Mesenchymal stem cell (in vitro differentiated cells and primary cell): ENCODE results near the gene MRPS34.

Experiments used
- DNase-seq: peaks from one replicate; pipeline ENCODE4 v3.0.0-alpha.2; 2013
- H2AFZ ChIP-seq: one replicate; pipeline ENCODE4 v1.6.1; 2013; ENCODE audit warnings: low read depth, mild to moderate bottlenecking, control low read depth, inconsistent platforms, low read length, moderate library complexity
- H2AK5ac ChIP-seq: 2 replicates; pipeline ENCODE4 v1.6.1; 2013; ENCODE audit warnings: low read length, moderate library complexity, mild to moderate bottlenecking, inconsistent platforms; ENCODE audit not compliant: severe bottlenecking
- H2BK120ac ChIP-seq: one replicate; pipeline ENCODE4 v1.6.1; 2013; ENCODE audit warnings: low read depth, mild to moderate bottlenecking, inconsistent platforms, low read length, moderate library complexity
- H2BK12ac ChIP-seq, 2 experiments: one replicate each; pipeline ENCODE4 v1.6.1; 2013; ENCODE audit warnings: inconsistent platforms in 2 of 2, low read length in 2 of 2, mild to moderate bottlenecking in 2 of 2, moderate library complexity in 2 of 2, control low read depth in 1 of 2
- H2BK15ac ChIP-seq: one replicate; pipeline ENCODE4 v1.6.1; 2013; ENCODE audit warnings: mild to moderate bottlenecking, low read depth, inconsistent platforms; ENCODE audit not compliant: poor library complexity, severe bottlenecking
- H2BK5ac ChIP-seq: 2 replicates; pipeline ENCODE4 v1.6.1; 2013; ENCODE audit warnings: low read depth, mild to moderate bottlenecking, low read length, control low read depth, inconsistent platforms; ENCODE audit not compliant: poor library complexity, severe bottlenecking
- H3K14ac ChIP-seq, 2 experiments: one replicate each; pipeline ENCODE4 v1.6.1; 2013; ENCODE audit warnings: inconsistent platforms in 2 of 2, low read length in 2 of 2, control low read depth in 1 of 2, mild to moderate bottlenecking in 1 of 2, moderate library complexity in 1 of 2
- H3K18ac ChIP-seq, 2 experiments: one replicate each; pipeline ENCODE4 v1.6.1; 2013; ENCODE audit warnings: inconsistent platforms in 2 of 2, low read length in 2 of 2, control low read depth in 1 of 2, low read depth in 1 of 2, mild to moderate bottlenecking in 1 of 2
- H3K23ac ChIP-seq, 2 experiments: one replicate each; pipeline ENCODE4 v1.6.1; 2013; ENCODE audit warnings: inconsistent platforms in 2 of 2, low read length in 2 of 2, mild to moderate bottlenecking in 2 of 2, moderate library complexity in 2 of 2, control low read depth in 1 of 2
- H3K27ac ChIP-seq: 2 replicates; pipeline ENCODE4 v1.5.1; 2013; ENCODE audit warnings: mild to moderate bottlenecking, moderate library complexity, low read length, control low read depth, inconsistent platforms; ENCODE audit not compliant: poor library complexity, severe bottlenecking
- H3K27me3 ChIP-seq, 2 experiments: 2 replicates each; pipeline versions ENCODE4 v1.6.1 to v1.7.0; 2013; ENCODE audit warnings: low read length in 2 of 2, mild to moderate bottlenecking in 2 of 2, moderate library complexity in 2 of 2, control low read depth in 1 of 2, inconsistent platforms in 1 of 2; ENCODE audit not compliant: control insufficient read depth in 1 of 2, insufficient read depth in 1 of 2
- H3K36me3 ChIP-seq, 2 experiments: 2 replicates each; pipeline versions ENCODE4 v1.6.1 to v1.7.0; 2013; ENCODE audit warnings: low read length in 2 of 2, control low read depth in 1 of 2, inconsistent platforms in 1 of 2, low read depth in 1 of 2, mild to moderate bottlenecking in 1 of 2; ENCODE audit not compliant: insufficient read depth in 2 of 2, control insufficient read depth in 1 of 2
- H3K4ac ChIP-seq, 2 experiments: one replicate each; pipeline ENCODE4 v1.6.1; 2013; ENCODE audit warnings: inconsistent platforms in 2 of 2, low read length in 2 of 2, mild to moderate bottlenecking in 2 of 2, moderate library complexity in 2 of 2, control low read depth in 1 of 2, low read depth in 1 of 2
- H3K4me1 ChIP-seq: 2 replicates; pipeline ENCODE4 v1.6.1; 2013; ENCODE audit warnings: low read depth, low read length, control low read depth; ENCODE audit not compliant: control insufficient read depth, insufficient read depth
- H3K4me2 ChIP-seq: 2 replicates; pipeline ENCODE4 v1.6.1; 2013; ENCODE audit warnings: low read length, mild to moderate bottlenecking, inconsistent platforms; ENCODE audit not compliant: poor library complexity, severe bottlenecking
- H3K4me3 ChIP-seq, 2 experiments: 2 replicates each; pipeline versions ENCODE4 v1.5.1 to v1.7.0; 2013; ENCODE audit warnings: low read length in 2 of 2, mild to moderate bottlenecking in 2 of 2, control low read depth in 1 of 2, low read depth in 1 of 2; ENCODE audit not compliant: insufficient read depth in 1 of 2
- H3K79me1 ChIP-seq: replicated peaks from 2 replicates; pipeline ENCODE4 v1.6.1; 2013; ENCODE audit warnings: mild to moderate bottlenecking, control low read depth, low read length, inconsistent platforms; ENCODE audit not compliant: poor library complexity, severe bottlenecking
- H3K9ac ChIP-seq: 2 replicates; pipeline ENCODE4 v1.7.0; 2013; ENCODE audit warnings: mild to moderate bottlenecking, low read length, moderate library complexity
- H3K9me3 ChIP-seq: 2 replicates; pipeline ENCODE4 v1.7.0; 2013; ENCODE audit warnings: mild to moderate bottlenecking, low read length; ENCODE audit not compliant: control insufficient read depth
- H4K8ac ChIP-seq: one replicate; pipeline ENCODE4 v1.6.1; 2013; ENCODE audit warnings: inconsistent platforms, mild to moderate bottlenecking, low read length, moderate library complexity
- H4K91ac ChIP-seq: one replicate; pipeline ENCODE4 v1.6.1; 2013; ENCODE audit warnings: mild to moderate bottlenecking, low read length, inconsistent platforms
- WGBS: methylation state at CpG from one replicate; pipeline ENCODE4 v1.1.7; 2013; ENCODE audit warnings: mixed read lengths; 5-methylcytosine and 5-hydroxymethylcytosine counted together

The MRPS34 gene

GRCh38 chr16:1779234-1779701 is 6.3 kb upstream of the MRPS34 start:
- no peak overlapping the region for H3K23ac ChIP-seq
- peaks cover 54% of the 10 kb centered on the region for H3K4me1 ChIP-seq
- H2BK15ac ChIP-seq: no peak overlapping the region
- no peak for DNase-seq
- H2BK120ac ChIP-seq: no peak overlapping the region
- no peak overlapping the region for H2AFZ ChIP-seq
- H4K91ac ChIP-seq: no peak overlapping the region
- no peak overlapping the region for H3K4ac ChIP-seq
- WGBS: 91% methylated on average over 8 of the region's 8 CpGs
- no peak overlapping the region for H2AK5ac ChIP-seq
- H3K14ac ChIP-seq: no peak overlapping the region
- H2BK5ac ChIP-seq: no peak overlapping the region
- peaks cover 43% of the 10 kb centered on the region for H3K79me1 ChIP-seq
- no peaks in the 10 kb centered on the region for H3K27me3 ChIP-seq
- H4K8ac ChIP-seq: no peak overlapping the region
- no peak overlapping the region for H3K18ac ChIP-seq
- peaks cover 50 to 67% of the 10 kb centered on the region in 2 experiments for H3K36me3 ChIP-seq
- H3K9me3 ChIP-seq: no peaks in the 10 kb centered on the region
- H3K27ac ChIP-seq: no peak overlapping the region
- no peak overlapping the region for H3K4me2 ChIP-seq
- H3K9ac ChIP-seq: no peak overlapping the region
- no peak overlapping the region for H3K4me3 ChIP-seq
- no peak overlapping the region for H2BK12ac ChIP-seq

DNA sequence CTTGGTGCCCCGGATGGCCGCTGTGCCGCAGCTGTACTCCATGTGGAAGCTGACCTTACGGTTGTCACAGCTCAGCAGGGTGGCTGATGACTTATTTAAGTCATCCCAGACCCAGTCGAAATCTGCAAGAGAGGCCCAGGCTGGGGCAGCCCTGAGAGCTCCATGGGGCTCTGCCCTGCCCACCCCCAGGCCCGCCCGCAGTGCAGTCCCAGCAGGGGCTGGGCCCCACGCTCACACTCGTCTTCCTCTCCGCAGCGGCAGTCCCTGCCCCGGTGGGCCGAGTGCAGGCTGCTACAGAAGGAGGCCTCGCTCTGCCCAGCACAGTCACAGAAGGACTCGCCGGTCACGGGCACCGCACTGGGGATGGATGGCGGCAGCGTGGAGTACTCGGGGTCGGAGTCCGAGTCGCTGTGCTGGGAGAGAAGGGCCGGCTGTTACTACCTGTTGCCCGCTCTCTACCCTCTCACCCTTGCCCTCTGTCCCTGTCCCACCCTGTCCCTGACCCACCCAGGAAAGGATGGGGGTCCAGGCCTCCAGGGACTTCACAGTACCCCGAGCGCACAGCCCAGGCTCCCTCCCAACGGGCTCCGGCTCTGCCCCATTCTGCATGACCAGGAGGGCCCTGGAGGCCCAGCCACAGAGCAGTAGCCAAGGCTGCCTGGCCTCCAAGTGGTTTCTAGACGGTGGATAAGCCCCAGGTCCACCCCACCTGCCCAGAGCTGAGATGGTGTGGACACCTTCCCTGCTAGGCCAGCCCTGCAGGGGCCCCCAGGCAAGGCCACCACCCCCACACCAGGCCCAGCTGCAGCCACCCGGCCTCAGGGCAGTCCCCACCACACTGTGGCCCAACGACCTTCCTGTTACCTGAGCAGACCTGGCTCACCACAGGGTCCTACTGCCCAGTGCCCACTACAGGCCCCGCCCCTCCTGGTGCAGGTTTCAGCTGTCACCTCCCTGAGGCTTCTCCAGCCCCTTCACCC is 5.6 kb upstream of the MRPS34 start:
- H3K4me1 ChIP-seq: peaks cover 58% of the 10 kb centered on the region
- no peak overlapping the region for H2BK15ac ChIP-seq
- H2BK120ac ChIP-seq: no peak overlapping the region
- H3K18ac ChIP-seq: no peak overlapping the region
- H3K4me3 ChIP-seq: no peak overlapping the region
- no peak overlapping the region for H2AK5ac ChIP-seq
- no peak for DNase-seq
- H2BK12ac ChIP-seq: no peak overlapping the region
- H3K27ac ChIP-seq: peak overlapping the region; percentile 19
- H2AFZ ChIP-seq: no peak overlapping the region
- 89% methylated on average over 30 of the region's 34 CpGs for WGBS
- no peak overlapping the region for H4K8ac ChIP-seq
- no peaks in the 10 kb centered on the region for H3K9me3 ChIP-seq
- peaks cover 50 to 67% of the 10 kb centered on the region in 2 experiments for H3K36me3 ChIP-seq
- H3K27me3 ChIP-seq: no peaks in the 10 kb centered on the region
- no peak overlapping the region for H4K91ac ChIP-seq
- H3K4ac ChIP-seq: no peak overlapping the region
- no peak overlapping the region for H3K9ac ChIP-seq
- H3K79me1 ChIP-seq: peaks cover 39% of the 10 kb centered on the region
- no peak overlapping the region for H2BK5ac ChIP-seq
- no peak overlapping the region for H3K23ac ChIP-seq
- peak overlapping the region; percentile 23 for H3K4me2 ChIP-seq
- no peak overlapping the region for H3K14ac ChIP-seq

DNA sequence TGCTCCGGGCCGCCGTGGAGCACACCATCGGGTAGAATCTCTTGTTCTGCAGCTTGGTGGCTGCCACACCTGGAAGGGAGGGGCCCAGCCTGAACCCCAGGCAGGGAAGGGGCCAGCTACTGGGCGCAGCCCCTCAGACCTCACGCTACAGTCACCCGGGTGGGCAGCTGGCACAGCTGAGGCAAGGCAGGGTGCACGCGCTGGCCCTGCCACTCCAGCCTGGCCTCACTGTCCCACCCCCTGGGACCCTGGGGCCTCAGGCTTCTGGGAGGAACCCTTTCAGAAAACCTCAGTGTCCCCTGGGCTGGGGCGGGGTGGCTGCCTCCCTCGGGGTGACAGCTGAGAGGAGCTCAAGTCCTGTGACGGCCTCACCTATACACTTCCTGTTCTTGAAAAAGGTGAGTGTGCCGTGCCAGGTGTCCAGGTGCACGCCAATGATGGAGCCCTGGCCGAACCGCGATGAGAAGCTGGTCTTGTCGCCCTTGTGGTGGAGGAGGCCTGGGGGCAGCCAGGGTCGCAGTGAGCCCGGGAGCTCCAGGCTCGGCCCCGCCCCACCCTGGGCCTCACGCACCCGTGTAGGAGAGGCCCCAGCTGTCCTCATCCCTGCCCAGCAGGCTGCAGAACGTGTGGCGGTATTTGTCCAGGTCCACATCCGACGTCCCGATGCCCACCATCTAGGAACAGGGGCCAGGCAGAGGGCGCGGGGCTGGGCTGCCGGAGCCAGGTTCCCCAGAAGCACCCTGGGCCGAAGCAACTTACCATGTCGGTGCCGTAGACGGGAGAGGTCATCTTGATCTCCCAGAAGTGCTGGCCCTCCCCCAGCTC is 4.7 kb upstream of the MRPS34 start:
- Histone ChIP-seq H3K27me3 (no peaks in the 10 kb centered on the region), H2BK5ac (no peak overlapping the region), H2AFZ (no peak overlapping the region), H3K4me3 (no peak overlapping the region), H3K4me2 (peak overlapping the region; percentile 19), H3K79me1 (peaks cover 39% of the 10 kb centered on the region), H3K36me3 (peaks cover 50 to 67% of the 10 kb centered on the region in 2 experiments), H4K8ac (no peak overlapping the region), H3K9me3 (no peaks in the 10 kb centered on the region), H3K27ac (no peak overlapping the region), H3K4me1 (peaks cover 58% of the 10 kb centered on the region), H3K9ac (no peak overlapping the region), H3K18ac (no peak overlapping the region), H2BK15ac (no peak overlapping the region), H3K4ac (no peak overlapping the region), H3K14ac (no peak overlapping the region), H2BK120ac (no peak overlapping the region), H2AK5ac (no peak overlapping the region), H4K91ac (no peak overlapping the region), H3K23ac (no peak overlapping the region), H2BK12ac (no peak overlapping the region)
- DNase-seq: no peak
- 92% methylated on average over 36 of the region's 36 CpGs for WGBS

GRCh38 chr16:1776991-1777374 is 4.0 kb upstream of the MRPS34 start:
- no peak overlapping the region for H4K91ac ChIP-seq
- no peaks in the 10 kb centered on the region for H3K9me3 ChIP-seq
- H3K4me1 ChIP-seq: peaks cover 62% of the 10 kb centered on the region
- no peak overlapping the region for H2BK12ac ChIP-seq
- H3K27me3 ChIP-seq: no peaks in the 10 kb centered on the region
- no peak overlapping the region for H4K8ac ChIP-seq
- H3K79me1 ChIP-seq: peaks cover 39% of the 10 kb centered on the region
- H2AFZ ChIP-seq: no peak overlapping the region
- no peak overlapping the region for H2BK15ac ChIP-seq
- H3K4me2 ChIP-seq: no peak overlapping the region
- H2AK5ac ChIP-seq: no peak overlapping the region
- no peak overlapping the region for H3K9ac ChIP-seq
- no peak overlapping the region for H3K23ac ChIP-seq
- DNase-seq: no peak
- no peak overlapping the region for H3K14ac ChIP-seq
- 96% methylated on average over 22 of the region's 22 CpGs for WGBS
- no peak overlapping the region for H2BK5ac ChIP-seq
- no peak overlapping the region for H3K4ac ChIP-seq
- no peak overlapping the region for H2BK120ac ChIP-seq
- H3K18ac ChIP-seq: no peak overlapping the region
- H3K27ac ChIP-seq: no peak overlapping the region
- no peak overlapping the region for H3K4me3 ChIP-seq
- H3K36me3 ChIP-seq: peaks cover 52 to 67% of the 10 kb centered on the region in 2 experiments
